DOHH2 (cell line): ENCODE measurements around the gene CFAP92.

Experiments used
- H3F3A ChIP-seq: fragments of 200-600 bp; sonication (generic), shearing (Covaris generic); 2 replicates; pipeline ENCODE4 v1.6.0; 2016; ENCODE audit warnings: antibody characterized with exemption, mild to moderate bottlenecking; ENCODE audit not compliant: control insufficient read depth, insufficient read depth
- H3K27ac ChIP-seq: fragments of 200-600 bp; sonication (generic); 2 replicates; pipeline ENCODE4 v1.5.1; 2014; ENCODE audit warnings: low read depth, mild to moderate bottlenecking, low read length, moderate library complexity
- H3K27me3 ChIP-seq: fragments of 200-600 bp; sonication (generic); 2 replicates; pipeline ENCODE4 v1.6.1; 2014; ENCODE audit warnings: mild to moderate bottlenecking, low read length, mixed read lengths; ENCODE audit not compliant: control insufficient read depth
- H3K36me3 ChIP-seq: fragments of 200-600 bp; sonication (generic); 2 replicates; pipeline ENCODE4 v1.6.1; 2014; ENCODE audit warnings: mild to moderate bottlenecking, low read length, moderate library complexity, mixed read lengths; ENCODE audit not compliant: control insufficient read depth
- H3K4me1 ChIP-seq: fragments of 200-600 bp; sonication (generic); 2 replicates; pipeline ENCODE4 v1.6.1; 2014; ENCODE audit warnings: mild to moderate bottlenecking, low read length, mixed read lengths; ENCODE audit not compliant: control insufficient read depth
- H3K4me2 ChIP-seq: fragments of 200-600 bp; sonication (generic); 2 replicates; pipeline ENCODE4 v1.6.0; 2014; ENCODE audit warnings: mild to moderate bottlenecking, low read length, moderate library complexity
- H3K4me3 ChIP-seq: fragments of 200-600 bp; sonication (generic); 2 replicates; pipeline ENCODE4 v1.5.1; 2014; ENCODE audit warnings: mild to moderate bottlenecking, low read length, mixed read lengths
- H3K79me2 ChIP-seq: fragments of 200-600 bp; sonication (generic); 2 replicates; pipeline ENCODE4 v1.6.1; 2014; ENCODE audit warnings: mild to moderate bottlenecking, low read length, mixed read lengths; ENCODE audit not compliant: control insufficient read depth
- H3K9me2 ChIP-seq: fragments of 200-600 bp; sonication (generic); replicated peaks from 2 replicates; pipeline ENCODE4 v1.6.1; 2014; ENCODE audit warnings: mild to moderate bottlenecking, low read length, mixed read lengths; ENCODE audit not compliant: control insufficient read depth
- H3K9me3 ChIP-seq: fragments of 200-600 bp; sonication (generic); 2 replicates; pipeline ENCODE4 v1.6.1; 2014; ENCODE audit warnings: antibody characterized with exemption, low read length, mixed read lengths; ENCODE audit not compliant: control insufficient read depth, insufficient read depth
- H4K20me1 ChIP-seq: fragments of 200-600 bp; sonication (generic); 2 replicates; pipeline ENCODE4 v1.6.0; 2014; ENCODE audit warnings: low read depth, mild to moderate bottlenecking, antibody characterized with exemption, low read length, moderate library complexity; ENCODE audit not compliant: control insufficient read depth, insufficient read depth
- EZH2phosphoT487 ChIP-seq: fragments of 200-600 bp; sonication (generic); IDR thresholded peaks from 2 replicates; pipeline ENCODE4 v1.6.1; 2017; ENCODE audit warnings: borderline replicate concordance, mild to moderate bottlenecking, antibody characterized with exemption, low read length, moderate library complexity, mixed read lengths
- TF ChIP-seq, protein P1 (sequence below): fragments of 200-600 bp; sonication (generic); IDR thresholded peaks from one replicate; pipeline ENCODE4 v1.5.1; 2014; ENCODE audit warnings: antibody characterized with exemption, mild to moderate bottlenecking, low read depth, low read length; ENCODE audit not compliant: poor library complexity, severe bottlenecking

The CFAP92 gene

DNA sequence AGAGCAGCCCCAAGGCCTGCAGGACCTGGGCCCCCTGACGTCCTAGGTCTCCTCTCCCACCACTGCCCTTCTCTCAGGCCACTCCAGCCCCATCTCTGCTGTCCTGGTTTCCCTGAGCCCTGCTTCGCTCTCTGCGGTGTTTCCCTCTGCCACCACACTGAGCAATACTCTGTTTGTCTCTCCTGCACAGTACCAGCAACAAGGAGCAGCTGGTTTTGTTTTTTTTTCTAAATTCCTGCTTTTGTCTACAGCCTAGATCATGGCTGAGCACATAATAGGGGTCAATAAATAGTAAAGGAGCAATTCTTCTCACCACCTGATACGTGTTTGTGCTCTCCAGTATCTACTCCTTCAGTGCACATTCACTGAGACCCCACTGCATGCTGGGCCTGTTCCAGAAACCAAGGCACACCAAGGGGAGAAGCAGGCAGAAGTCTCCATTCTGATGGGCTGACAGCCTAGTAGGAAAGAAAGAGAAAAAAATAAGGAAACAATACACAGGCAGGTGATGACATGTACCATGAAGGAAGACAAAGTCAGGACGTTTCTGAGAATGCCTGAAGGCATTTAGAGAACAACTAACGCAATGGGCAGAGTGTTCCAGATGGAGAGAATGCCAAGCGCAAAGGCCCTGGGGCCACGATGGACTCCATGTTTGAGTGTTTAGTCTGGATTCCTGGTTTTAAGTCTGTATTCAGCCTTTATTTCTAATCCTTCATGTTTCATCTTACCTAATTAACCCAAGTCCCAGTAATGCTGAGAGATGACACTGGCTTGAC lies 120.4 kb downstream of the CFAP92 start:
- Histone ChIP-seq H4K20me1 (no peaks in the 10 kb centered on the region), H3K27ac (no peak overlapping the region), H3K9me3 (no peaks in the 10 kb centered on the region), H3K4me2 (no peak overlapping the region), H3K27me3 (no peaks in the 10 kb centered on the region), H3K79me2 (peaks cover 11% of the 10 kb centered on the region), H3K4me1 (peaks cover 12% of the 10 kb centered on the region), H3K4me3 (no peak overlapping the region), H3F3A (peaks cover 7% of the 10 kb centered on the region; the same call in 1 of the 2 replicates), H3K36me3 (peaks cover 9% of the 10 kb centered on the region), H3K9me2 (no peaks in the 10 kb centered on the region)
- TF ChIP-seq, protein P1, sequence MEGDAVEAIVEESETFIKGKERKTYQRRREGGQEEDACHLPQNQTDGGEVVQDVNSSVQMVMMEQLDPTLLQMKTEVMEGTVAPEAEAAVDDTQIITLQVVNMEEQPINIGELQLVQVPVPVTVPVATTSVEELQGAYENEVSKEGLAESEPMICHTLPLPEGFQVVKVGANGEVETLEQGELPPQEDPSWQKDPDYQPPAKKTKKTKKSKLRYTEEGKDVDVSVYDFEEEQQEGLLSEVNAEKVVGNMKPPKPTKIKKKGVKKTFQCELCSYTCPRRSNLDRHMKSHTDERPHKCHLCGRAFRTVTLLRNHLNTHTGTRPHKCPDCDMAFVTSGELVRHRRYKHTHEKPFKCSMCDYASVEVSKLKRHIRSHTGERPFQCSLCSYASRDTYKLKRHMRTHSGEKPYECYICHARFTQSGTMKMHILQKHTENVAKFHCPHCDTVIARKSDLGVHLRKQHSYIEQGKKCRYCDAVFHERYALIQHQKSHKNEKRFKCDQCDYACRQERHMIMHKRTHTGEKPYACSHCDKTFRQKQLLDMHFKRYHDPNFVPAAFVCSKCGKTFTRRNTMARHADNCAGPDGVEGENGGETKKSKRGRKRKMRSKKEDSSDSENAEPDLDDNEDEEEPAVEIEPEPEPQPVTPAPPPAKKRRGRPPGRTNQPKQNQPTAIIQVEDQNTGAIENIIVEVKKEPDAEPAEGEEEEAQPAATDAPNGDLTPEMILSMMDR, result no peak
- no peak for TF ChIP-seq EZH2phosphoT487

DNA sequence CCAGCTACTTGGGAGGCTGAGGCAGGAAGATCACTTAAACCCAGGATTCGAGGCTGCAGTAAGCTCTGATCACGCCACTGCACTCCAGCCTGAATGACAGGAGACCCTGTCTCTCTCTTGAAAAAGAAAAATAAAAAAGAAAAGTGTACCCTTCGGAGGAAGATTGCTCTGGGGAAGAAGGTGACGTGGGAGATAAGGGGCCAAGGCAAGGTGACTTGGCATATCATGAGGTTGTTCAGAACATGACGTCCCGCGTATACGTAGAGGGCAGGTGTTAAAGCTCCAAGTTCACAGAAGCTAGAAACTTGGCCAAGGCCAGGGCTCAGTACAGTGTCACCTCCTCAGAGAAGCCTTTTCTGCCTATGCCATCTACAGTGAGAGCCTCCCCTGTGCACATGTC lies 121.1 kb downstream of the CFAP92 start:
- Histone ChIP-seq H3K4me2 (no peak overlapping the region), H3K9me2 (no peaks in the 10 kb centered on the region), H3F3A (peaks cover 7% of the 10 kb centered on the region; the same call in 1 of the 2 replicates), H3K9me3 (no peaks in the 10 kb centered on the region), H4K20me1 (no peaks in the 10 kb centered on the region), H3K36me3 (peaks cover 6% of the 10 kb centered on the region), H3K27me3 (no peaks in the 10 kb centered on the region), H3K4me3 (no peak overlapping the region), H3K79me2 (peaks cover 5% of the 10 kb centered on the region), H3K4me1 (peaks cover 5% of the 10 kb centered on the region), H3K27ac (no peak overlapping the region)
- TF ChIP-seq EZH2phosphoT487, result no peak
- TF ChIP-seq, protein P1, result no peak

GRCh38 chr3:128872282-128872681 lies 121.6 kb downstream of the CFAP92 start:
- Histone ChIP-seq H3K4me3 (no peak overlapping the region), H3K9me2 (no peaks in the 10 kb centered on the region), H3K27me3 (no peaks in the 10 kb centered on the region), H3K27ac (no peak overlapping the region), H3K4me1 (peaks cover under 1% of the 10 kb centered on the region; the same call in 1 of the 2 replicates), H3K4me2 (no peak overlapping the region), H3K36me3 (peaks cover 1% of the 10 kb centered on the region), H3K9me3 (no peaks in the 10 kb centered on the region), H3F3A (peaks cover 3% of the 10 kb centered on the region; the same call in 1 of the 2 replicates), H3K79me2 (no peaks in the 10 kb centered on the region; the same call in 1 of the 2 replicates), H4K20me1 (no peaks in the 10 kb centered on the region)
- TF ChIP-seq EZH2phosphoT487, result no peak
- TF ChIP-seq, protein P1, result no peak
